ENCODE results near the gene KRTAP5-10.
"Not testable (repeated sequence)": the region's sequence is repeated elsewhere in the genome, so short reads cannot be mapped to it uniquely, and the experiment has no call there.

Gene KRTAP5-10

DNA sequence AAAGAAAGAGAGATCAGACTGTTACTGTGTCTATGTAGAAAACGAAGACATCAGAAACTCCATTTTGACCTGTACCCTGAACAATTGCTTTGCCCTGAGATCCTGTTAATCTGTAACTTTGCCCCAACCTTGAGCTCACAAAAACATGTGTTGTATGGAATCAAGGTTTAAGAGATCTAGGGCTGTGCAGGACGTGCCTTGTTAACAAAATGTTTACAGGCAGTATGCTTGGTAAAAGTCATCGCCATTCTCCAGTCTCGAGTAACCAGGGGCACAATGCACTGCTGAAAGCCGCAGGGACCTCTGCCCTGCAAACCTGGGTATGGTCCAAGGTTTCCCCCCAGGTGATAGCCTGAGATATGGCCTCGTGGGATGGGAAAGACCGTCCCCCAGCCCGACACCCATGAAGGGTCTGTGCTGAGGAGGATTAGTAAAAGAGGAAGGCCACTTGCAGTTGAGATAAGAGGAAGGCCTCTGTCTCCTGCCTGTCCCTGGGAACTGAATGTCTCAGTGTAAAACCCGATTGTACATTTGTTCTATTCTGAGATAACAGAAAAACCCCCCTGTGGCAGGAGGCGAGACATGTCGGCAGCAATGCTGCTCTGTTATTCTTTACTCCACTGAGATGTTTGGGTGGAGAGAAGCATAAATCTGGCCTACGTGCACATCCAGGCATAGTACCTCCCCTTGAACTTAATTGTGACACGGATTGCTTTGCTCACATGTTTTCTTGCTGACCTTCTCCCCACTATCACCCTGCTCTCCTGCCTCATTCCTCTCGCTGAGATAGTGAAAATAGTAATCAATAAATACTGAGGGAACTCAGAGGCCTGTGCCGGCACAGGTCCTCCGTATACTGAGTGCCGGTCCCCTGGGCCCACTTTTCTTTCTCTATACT is 30.4 kb upstream of the KRTAP5-10 start:
- H3K27me3 ChIP-seq (ENCODE audit: low read depth, low read length); H3K27ac ChIP-seq (ENCODE audit: low read length); H3K9me3 ChIP-seq (ENCODE audit: control insufficient read depth in 1 of 2, low read length in 2 of 2); H3K36me3 ChIP-seq (ENCODE audit: control insufficient read depth in 1 of 2, insufficient read depth in 2 of 2, low read length in 2 of 2); H3K4me1 ChIP-seq (ENCODE audit: control insufficient read depth in 1 of 2, insufficient read depth in 2 of 2, low read length in 2 of 2); H3K4me3 ChIP-seq (ENCODE audit: low read depth in 1 of 2, low read length in 2 of 2): not testable (repeated sequence)

- Histone ChIP-seq H3K9me3 (ENCODE audit: control insufficient read depth in 1 of 2, low read length in 2 of 2) (no peaks in the 10 kb centered on the region), H3K4me1 (ENCODE audit: control insufficient read depth in 1 of 2, insufficient read depth in 2 of 2, low read length in 2 of 2) (no peaks in the 10 kb centered on the region), H3K27ac (ENCODE audit: low read length) (no peak overlapping the region), H3K4me3 (ENCODE audit: low read depth in 1 of 2, low read length in 2 of 2) (no peak overlapping the region), H3K27me3 (ENCODE audit: low read depth, low read length) (no peaks in the 10 kb centered on the region), H3K36me3 (ENCODE audit: control insufficient read depth in 1 of 2, insufficient read depth in 2 of 2, low read length in 2 of 2) (no peaks in the 10 kb centered on the region)
Measured at GRCh38 chr11:71535825-71536224, 29.5 kb upstream of the KRTAP5-10 start.

- Histone ChIP-seq H3K9me3 (ENCODE audit: control insufficient read depth in 1 of 2, low read length in 2 of 2) (no peaks in the 10 kb centered on the region), H3K4me1 (ENCODE audit: control insufficient read depth in 1 of 2, insufficient read depth in 2 of 2, low read length in 2 of 2) (no peaks in the 10 kb centered on the region), H3K36me3 (ENCODE audit: control insufficient read depth in 1 of 2, insufficient read depth in 2 of 2, low read length in 2 of 2) (no peaks in the 10 kb centered on the region), H3K4me3 (ENCODE audit: low read depth in 1 of 2, low read length in 2 of 2) (no peak overlapping the region), H3K27ac (ENCODE audit: low read length) (no peak overlapping the region), H3K27me3 (ENCODE audit: low read depth, low read length) (no peaks in the 10 kb centered on the region)
Measured at GRCh38 chr11:71537537-71537936, 27.8 kb upstream of the KRTAP5-10 start.

- H3K4me1 ChIP-seq (ENCODE audit: control insufficient read depth in 1 of 2, insufficient read depth in 2 of 2, low read length in 2 of 2); H3K9me3 ChIP-seq (ENCODE audit: control insufficient read depth in 1 of 2, low read length in 2 of 2); H3K27ac ChIP-seq (ENCODE audit: low read length); H3K4me3 ChIP-seq (ENCODE audit: low read depth in 1 of 2, low read length in 2 of 2); H3K27me3 ChIP-seq (ENCODE audit: low read depth, low read length); H3K36me3 ChIP-seq (ENCODE audit: control insufficient read depth in 1 of 2, insufficient read depth in 2 of 2, low read length in 2 of 2): not testable (repeated sequence)
Measured at GRCh38 chr11:71537977-71538665, 27.2 kb upstream of the KRTAP5-10 start, which contains the start of gene KRTAP5-8. Gene KRTAP5-8, plus strand, starts transcription at chr11:71538025. Its CDS starts 31 bp downstream, at chr11:71538056.

- H3K36me3 ChIP-seq (ENCODE audit: control insufficient read depth in 1 of 2, insufficient read depth in 2 of 2, low read length in 2 of 2), result no peaks in the 10 kb centered on the region
- no peak overlapping the region for H3K27ac ChIP-seq (ENCODE audit: low read length)
- H3K27me3 ChIP-seq (ENCODE audit: low read depth, low read length), result no peaks in the 10 kb centered on the region
- H3K9me3 ChIP-seq (ENCODE audit: control insufficient read depth in 1 of 2, low read length in 2 of 2), result no peaks in the 10 kb centered on the region
- H3K4me1 ChIP-seq (ENCODE audit: control insufficient read depth in 1 of 2, insufficient read depth in 2 of 2, low read length in 2 of 2), result no peaks in the 10 kb centered on the region
- no peak overlapping the region for H3K4me3 ChIP-seq (ENCODE audit: low read depth in 1 of 2, low read length in 2 of 2)
Measured at GRCh38 chr11:71538666-71538990, 26.7 kb upstream of the KRTAP5-10 start.

DNA sequence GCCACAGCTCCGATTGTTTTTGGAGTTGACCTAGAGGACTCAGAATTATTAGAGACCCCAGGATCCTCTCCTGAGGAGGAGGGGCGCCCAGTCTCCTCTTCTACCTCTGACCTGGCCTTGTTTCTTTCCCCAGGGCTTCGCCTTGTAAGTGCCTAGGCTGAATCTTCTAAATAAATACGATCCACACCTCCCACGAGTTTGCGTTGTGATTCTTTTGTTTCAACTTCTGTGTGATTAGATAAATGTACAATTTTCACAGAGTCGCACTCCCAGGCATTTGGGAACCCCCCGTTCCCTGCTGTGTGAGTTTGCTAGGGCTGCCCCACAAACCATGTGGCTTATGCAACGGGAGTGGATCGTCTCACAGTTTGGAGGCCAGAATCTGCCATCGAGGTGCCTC is 26.3 kb upstream of the KRTAP5-10 start:
- Histone ChIP-seq H3K27ac (ENCODE audit: low read length) (no peak overlapping the region), H3K27me3 (ENCODE audit: low read depth, low read length) (no peaks in the 10 kb centered on the region), H3K4me3 (ENCODE audit: low read depth in 1 of 2, low read length in 2 of 2) (no peak overlapping the region), H3K9me3 (ENCODE audit: control insufficient read depth in 1 of 2, low read length in 2 of 2) (no peaks in the 10 kb centered on the region), H3K36me3 (ENCODE audit: control insufficient read depth in 1 of 2, insufficient read depth in 2 of 2, low read length in 2 of 2) (no peaks in the 10 kb centered on the region), H3K4me1 (ENCODE audit: control insufficient read depth in 1 of 2, insufficient read depth in 2 of 2, low read length in 2 of 2) (no peaks in the 10 kb centered on the region)

DNA sequence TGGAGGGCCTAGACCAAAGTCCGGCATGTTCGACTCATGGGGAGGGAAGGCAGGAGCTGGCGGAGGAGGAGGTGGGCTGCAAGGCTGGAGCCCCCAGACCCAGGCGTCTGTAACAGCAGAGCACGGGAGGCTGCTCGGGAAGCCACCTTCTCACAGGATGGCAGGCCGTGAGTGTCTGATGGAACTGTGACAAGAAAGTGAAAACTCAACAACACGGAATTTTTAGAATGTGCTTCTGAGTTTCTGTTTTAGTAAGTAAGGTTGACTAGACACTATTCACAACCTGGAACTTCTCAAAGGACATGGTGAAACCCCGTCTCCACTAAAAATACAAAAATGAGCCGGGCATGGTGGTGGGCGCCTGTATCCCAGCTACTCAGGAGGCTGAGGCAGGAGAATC is 25.4 kb upstream of the KRTAP5-10 start:
- not testable (repeated sequence) for H3K4me1 ChIP-seq (ENCODE audit: control insufficient read depth in 1 of 2, insufficient read depth in 2 of 2, low read length in 2 of 2); H3K9me3 ChIP-seq (ENCODE audit: control insufficient read depth in 1 of 2, low read length in 2 of 2); H3K36me3 ChIP-seq (ENCODE audit: control insufficient read depth in 1 of 2, insufficient read depth in 2 of 2, low read length in 2 of 2); H3K27ac ChIP-seq (ENCODE audit: low read length); H3K27me3 ChIP-seq (ENCODE audit: low read depth, low read length); H3K4me3 ChIP-seq (ENCODE audit: low read depth in 1 of 2, low read length in 2 of 2)

GRCh38 chr11:71540521-71541304 is 24.6 kb upstream of the KRTAP5-10 start:
- not testable (repeated sequence) for H3K4me1 ChIP-seq (ENCODE audit: control insufficient read depth in 1 of 2, insufficient read depth in 2 of 2, low read length in 2 of 2); H3K4me3 ChIP-seq (ENCODE audit: low read depth in 1 of 2, low read length in 2 of 2); H3K36me3 ChIP-seq (ENCODE audit: control insufficient read depth in 1 of 2, insufficient read depth in 2 of 2, low read length in 2 of 2); H3K27ac ChIP-seq (ENCODE audit: low read length); H3K27me3 ChIP-seq (ENCODE audit: low read depth, low read length); H3K9me3 ChIP-seq (ENCODE audit: control insufficient read depth in 1 of 2, low read length in 2 of 2)

DNA sequence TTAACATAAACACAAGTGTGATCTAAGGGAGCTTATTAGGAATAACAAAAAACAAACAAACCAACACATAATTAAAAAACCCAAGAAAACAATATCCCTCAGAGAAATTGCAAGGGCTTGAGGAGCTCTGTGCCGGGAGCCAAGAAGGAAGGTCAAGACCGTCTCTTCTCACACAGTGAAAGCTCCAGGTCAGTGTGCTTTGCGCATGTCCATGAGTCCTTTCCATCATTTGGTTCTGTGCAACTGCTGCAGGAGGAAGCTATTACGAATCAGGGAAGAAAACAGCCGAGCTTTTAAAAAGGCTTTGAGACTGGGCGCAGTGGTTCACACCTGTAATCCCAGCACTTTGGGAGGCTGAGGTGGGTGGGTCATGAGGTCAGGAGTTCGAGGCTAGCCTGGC is 23.0 kb upstream of the KRTAP5-10 start:
- H3K27me3 ChIP-seq (ENCODE audit: low read depth, low read length), result no peaks in the 10 kb centered on the region
- H3K4me3 ChIP-seq (ENCODE audit: low read depth in 1 of 2, low read length in 2 of 2), result no peak overlapping the region
- H3K27ac ChIP-seq (ENCODE audit: low read length), result no peak overlapping the region
- H3K9me3 ChIP-seq (ENCODE audit: control insufficient read depth in 1 of 2, low read length in 2 of 2), result no peaks in the 10 kb centered on the region
- no peaks in the 10 kb centered on the region for H3K4me1 ChIP-seq (ENCODE audit: control insufficient read depth in 1 of 2, insufficient read depth in 2 of 2, low read length in 2 of 2)
- no peaks in the 10 kb centered on the region for H3K36me3 ChIP-seq (ENCODE audit: control insufficient read depth in 1 of 2, insufficient read depth in 2 of 2, low read length in 2 of 2)

GRCh38 chr11:71542879-71543777 is 22.2 kb upstream of the KRTAP5-10 start:
- Histone ChIP-seq H3K27me3 (ENCODE audit: low read depth, low read length) (no peaks in the 10 kb centered on the region), H3K27ac (ENCODE audit: low read length) (no peak overlapping the region), H3K9me3 (ENCODE audit: control insufficient read depth in 1 of 2, low read length in 2 of 2) (no peaks in the 10 kb centered on the region), H3K4me1 (ENCODE audit: control insufficient read depth in 1 of 2, insufficient read depth in 2 of 2, low read length in 2 of 2) (no peaks in the 10 kb centered on the region), H3K4me3 (ENCODE audit: low read depth in 1 of 2, low read length in 2 of 2) (no peak overlapping the region), H3K36me3 (ENCODE audit: control insufficient read depth in 1 of 2, insufficient read depth in 2 of 2, low read length in 2 of 2) (no peaks in the 10 kb centered on the region)
